DOHH2 (cell line): ENCODE results near the gene TBX6.
"Not testable (repeated sequence)": the region's sequence is repeated elsewhere in the genome, so short reads cannot be mapped to it uniquely, and the experiment has no call there.

Source experiments
- EZH2phosphoT487 ChIP-seq: fragments of 200-600 bp; sonication (generic); IDR thresholded peaks from 2 replicates; pipeline ENCODE4 v1.6.1; 2017; ENCODE audit warnings: borderline replicate concordance, mild to moderate bottlenecking, antibody characterized with exemption, low read length, moderate library complexity, mixed read lengths
- TF ChIP-seq, protein P1 (sequence below): fragments of 200-600 bp; sonication (generic); IDR thresholded peaks from one replicate; pipeline ENCODE4 v1.5.1; 2014; ENCODE audit warnings: antibody characterized with exemption, mild to moderate bottlenecking, low read depth, low read length; ENCODE audit not compliant: poor library complexity, severe bottlenecking

DNA sequence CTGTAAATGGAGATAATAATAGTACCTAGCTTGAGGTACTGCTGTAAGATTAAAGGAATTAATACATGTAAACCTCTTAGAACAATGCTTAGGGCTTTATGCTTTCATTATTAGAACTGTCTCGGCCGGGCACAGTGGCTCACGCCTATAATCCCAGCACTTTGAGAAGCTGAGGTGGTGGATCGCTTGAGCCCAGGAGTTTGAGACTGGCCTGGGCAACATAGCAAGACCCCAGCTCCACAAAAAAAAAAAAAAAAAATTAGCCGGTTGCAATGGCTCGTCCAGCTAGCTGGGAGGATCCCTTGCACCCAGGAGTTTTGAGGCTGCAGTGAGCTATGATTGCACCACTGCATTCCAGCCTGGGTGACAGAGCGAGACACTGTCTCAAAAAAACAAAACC lies 23.1 kb upstream of the TBX6 start:
- TF ChIP-seq, protein P1, sequence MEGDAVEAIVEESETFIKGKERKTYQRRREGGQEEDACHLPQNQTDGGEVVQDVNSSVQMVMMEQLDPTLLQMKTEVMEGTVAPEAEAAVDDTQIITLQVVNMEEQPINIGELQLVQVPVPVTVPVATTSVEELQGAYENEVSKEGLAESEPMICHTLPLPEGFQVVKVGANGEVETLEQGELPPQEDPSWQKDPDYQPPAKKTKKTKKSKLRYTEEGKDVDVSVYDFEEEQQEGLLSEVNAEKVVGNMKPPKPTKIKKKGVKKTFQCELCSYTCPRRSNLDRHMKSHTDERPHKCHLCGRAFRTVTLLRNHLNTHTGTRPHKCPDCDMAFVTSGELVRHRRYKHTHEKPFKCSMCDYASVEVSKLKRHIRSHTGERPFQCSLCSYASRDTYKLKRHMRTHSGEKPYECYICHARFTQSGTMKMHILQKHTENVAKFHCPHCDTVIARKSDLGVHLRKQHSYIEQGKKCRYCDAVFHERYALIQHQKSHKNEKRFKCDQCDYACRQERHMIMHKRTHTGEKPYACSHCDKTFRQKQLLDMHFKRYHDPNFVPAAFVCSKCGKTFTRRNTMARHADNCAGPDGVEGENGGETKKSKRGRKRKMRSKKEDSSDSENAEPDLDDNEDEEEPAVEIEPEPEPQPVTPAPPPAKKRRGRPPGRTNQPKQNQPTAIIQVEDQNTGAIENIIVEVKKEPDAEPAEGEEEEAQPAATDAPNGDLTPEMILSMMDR: not testable (repeated sequence)
- not testable (repeated sequence) for TF ChIP-seq EZH2phosphoT487
